GM12873 (cell line): ENCODE measurements around the gene TGFBR3L.
A peak's percentile ranks its signal among the peaks of the same experiment; 100 is the strongest.

Experiments used
- TF ChIP-seq, protein P1 (sequence below): IDR thresholded peaks from 2 replicates; pipeline ENCODE4 v1.5.1; 2012; ENCODE audit warnings: low read depth, mild to moderate bottlenecking, moderate library complexity, low read length, control low read depth; ENCODE audit not compliant: insufficient read depth; ENCODE audit errors: missing control alignments

Gene TGFBR3L

DNA sequence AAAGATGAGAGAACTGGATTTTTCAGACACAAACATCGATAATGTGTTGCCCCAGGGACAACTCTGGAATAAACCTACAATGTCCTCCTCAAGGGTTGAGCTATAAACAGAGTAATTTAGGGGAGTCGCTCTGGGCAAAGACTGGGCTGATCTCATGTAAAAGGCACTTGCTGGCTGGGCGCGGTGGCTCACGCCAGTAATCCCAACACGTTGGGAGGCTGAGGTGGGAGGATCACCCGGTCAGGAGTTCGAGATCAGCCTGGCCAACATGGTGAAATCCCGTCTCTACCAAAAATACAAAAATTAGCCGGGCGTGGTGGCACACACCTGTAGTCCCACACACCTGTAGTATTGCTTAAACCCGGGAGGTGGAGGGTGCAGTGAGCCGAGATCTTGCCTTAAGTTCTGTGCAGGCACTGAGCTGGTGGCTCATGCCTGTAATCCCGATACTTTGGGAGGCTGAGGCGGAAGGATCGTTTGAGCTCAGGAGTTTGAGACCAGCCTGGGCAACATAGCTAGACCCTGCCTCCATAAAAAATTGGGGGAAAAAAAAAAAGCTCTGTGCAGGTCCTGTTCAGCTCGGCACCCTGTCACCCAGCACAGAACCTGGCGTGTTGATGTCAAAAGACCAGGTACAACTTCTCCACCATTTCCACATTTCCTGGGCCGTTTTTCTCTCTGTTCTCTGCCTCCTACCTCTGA lies 27.4 kb downstream of the TGFBR3L start:
- TF ChIP-seq, protein P1, sequence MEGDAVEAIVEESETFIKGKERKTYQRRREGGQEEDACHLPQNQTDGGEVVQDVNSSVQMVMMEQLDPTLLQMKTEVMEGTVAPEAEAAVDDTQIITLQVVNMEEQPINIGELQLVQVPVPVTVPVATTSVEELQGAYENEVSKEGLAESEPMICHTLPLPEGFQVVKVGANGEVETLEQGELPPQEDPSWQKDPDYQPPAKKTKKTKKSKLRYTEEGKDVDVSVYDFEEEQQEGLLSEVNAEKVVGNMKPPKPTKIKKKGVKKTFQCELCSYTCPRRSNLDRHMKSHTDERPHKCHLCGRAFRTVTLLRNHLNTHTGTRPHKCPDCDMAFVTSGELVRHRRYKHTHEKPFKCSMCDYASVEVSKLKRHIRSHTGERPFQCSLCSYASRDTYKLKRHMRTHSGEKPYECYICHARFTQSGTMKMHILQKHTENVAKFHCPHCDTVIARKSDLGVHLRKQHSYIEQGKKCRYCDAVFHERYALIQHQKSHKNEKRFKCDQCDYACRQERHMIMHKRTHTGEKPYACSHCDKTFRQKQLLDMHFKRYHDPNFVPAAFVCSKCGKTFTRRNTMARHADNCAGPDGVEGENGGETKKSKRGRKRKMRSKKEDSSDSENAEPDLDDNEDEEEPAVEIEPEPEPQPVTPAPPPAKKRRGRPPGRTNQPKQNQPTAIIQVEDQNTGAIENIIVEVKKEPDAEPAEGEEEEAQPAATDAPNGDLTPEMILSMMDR = no peak

DNA sequence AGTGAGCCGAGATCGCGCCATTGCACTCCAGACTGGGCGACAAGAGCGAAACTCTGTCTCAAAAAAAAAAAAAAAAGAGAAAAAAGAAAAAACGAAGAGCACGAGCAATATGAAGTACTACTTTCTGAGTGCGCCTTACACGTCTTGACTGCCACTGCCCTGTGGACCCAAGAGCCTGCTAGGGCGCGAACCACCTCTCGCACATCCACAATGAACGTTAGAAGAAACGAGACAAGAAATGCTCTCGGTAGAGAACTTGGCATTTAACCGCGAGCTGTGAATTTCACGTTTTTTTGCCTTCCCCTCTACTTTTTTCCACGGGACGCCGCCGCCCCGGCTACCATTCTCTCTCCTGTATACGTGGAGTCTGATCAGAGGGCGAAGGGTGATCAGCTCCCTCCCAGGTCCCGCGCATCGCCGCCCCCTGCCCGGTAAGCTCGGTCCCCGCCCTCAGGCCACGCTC lies 28.4 kb downstream of the TGFBR3L start:
- TF ChIP-seq, protein P1 = no peak

DNA sequence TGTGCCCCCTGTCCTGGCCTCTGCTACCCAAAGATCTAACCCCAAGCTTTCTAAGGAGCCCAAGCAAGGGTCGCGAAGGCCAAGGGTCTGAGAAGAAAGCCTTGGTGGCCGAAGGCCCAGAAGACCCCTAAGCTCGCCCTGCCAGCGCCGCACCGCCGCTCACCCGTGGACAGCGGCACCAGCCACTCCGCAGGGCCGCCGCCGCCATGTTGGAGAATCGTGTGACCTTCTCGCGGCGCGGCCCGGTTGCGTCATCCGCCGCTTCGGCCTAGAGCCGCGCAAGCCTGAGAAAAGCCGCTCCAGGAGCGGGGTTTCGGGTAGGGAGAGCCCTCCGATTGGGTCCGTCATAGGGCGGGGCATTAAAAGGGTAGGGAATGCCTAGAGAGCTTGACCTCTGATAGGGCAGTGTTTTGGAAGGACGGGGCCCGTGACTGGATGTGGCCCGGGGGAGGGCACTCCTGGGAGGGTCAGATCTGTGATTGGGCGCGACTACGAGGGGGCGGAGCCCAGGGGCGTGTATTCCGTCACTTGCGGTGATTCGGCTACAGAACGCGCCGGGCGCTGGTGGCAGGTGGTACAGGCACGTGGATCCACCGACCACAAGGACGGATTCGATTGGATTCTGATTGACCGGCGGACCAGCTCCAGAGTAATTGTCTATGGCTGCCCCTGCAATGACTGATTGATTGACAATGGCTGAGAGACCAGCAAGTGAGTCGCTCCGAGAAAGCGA lies 29.0 kb downstream of the TGFBR3L start, which contains the start of gene TIMM44:
Gene TIMM44, minus strand, starts transcription at position 223 of the 733 bp plus-strand sequence. Its CDS starts 15 bp downstream, at position 208.
- TF ChIP-seq, protein P1 = no peak

DNA sequence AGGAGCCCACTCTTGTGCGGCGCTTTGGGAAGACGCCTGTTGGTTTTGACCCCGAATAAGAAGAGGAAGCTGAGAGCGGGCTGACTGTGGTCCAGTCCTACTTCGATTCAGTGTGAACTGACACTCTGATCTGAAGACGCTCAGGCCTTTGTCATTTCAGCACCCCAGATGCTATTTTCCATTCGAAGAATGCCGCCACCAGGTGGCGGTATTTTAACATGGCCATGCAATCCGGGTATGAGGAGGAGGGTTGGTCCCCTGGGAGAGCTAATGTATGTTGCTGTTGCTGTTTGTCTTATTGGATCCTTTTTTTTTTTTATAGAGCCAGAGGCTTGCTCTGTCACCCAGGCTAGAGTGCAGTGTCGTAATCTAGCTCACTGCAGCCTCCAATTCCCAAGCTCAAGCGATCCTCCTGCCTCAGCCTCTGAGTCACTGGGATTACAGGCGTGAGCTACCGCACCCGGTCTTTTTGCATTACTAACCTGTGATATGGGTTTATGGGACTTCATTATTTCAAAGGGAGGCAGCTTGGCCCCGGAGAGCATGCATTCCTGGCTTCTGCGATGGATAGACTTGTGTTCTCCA lies 29.6 kb downstream of the TGFBR3L start:
- TF ChIP-seq, protein P1 = peak; percentile 79

DNA sequence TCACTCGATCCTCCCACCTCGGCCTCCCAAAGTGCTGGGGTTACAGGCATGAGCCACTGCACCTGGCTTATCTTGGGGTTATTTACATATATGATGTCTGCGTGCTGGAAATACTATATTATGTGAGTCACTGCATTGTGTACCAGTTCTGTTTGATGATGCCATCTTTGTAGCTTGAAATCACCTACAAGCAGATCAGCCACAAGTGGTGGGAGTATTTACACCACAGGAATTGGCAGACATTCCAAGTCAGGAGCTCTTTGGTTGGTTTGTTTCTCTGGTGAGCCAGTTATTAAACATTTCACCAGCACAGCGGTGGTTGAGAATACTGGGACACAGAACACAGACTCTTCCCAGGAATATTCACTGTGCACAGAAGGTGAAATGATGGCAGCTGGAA lies 33.3 kb downstream of the TGFBR3L start:
- TF ChIP-seq, protein P1 = no peak

DNA sequence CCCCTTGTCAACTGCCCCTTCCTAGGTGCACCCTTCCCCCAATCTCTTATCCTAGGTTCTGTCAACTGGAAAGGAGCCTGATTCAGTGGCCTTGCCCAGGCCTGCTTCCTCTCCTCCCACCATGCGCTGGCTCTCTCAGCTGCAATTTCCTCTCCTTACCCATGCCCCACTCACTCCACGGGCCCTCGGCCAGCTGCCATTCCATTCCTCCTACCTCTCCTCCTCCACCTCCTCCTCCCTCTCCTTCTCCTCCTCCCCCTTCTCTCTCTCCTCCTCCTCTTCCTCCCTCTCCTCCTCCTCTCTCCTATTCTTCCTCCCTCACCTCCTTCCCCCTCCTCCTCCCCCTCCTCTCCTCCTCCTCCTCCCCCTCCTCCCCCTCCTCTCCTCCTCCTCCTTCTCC lies 38.4 kb downstream of the TGFBR3L start:
- TF ChIP-seq, protein P1 = no peak

DNA sequence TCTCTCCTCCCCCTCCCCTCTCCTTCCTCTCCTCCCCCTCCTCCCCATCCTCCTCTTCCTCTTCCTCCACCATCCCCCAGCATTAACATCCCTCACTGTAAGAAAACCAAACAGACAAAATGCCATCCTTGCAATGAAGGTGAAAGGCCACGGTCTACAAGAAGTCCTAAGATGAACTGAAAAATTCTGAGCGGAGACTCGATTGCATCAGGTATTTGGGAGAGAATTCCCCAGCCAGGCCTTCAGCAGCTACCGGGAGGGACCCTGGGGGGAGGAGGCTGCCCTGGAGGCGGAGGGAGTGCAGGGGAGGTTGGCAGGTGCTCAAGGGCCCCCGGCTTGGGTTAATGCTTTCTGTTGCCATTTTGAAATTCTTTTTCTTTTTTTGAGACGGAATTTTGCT lies 38.9 kb downstream of the TGFBR3L start:
- TF ChIP-seq, protein P1 = no peak
